Measurements from ENCODE around the gene ERRFI1. TPM values are rescaled to one million over a fixed set of nuclear protein-coding genes. Genes with fewer than 3 reads are reported as not detected.
A peak's percentile ranks its signal among the peaks of the same experiment; 100 is the strongest.
"Not testable (repeated sequence)": the region's sequence is repeated elsewhere in the genome, so short reads cannot be mapped to it uniquely, and the experiment has no call there.

The ERRFI1 gene
- total RNA-seq, 2 donors from 2014 or later, result 33.0 to 34.5 TPM

GRCh38 chr1:7967196-7967595, 58.9 kb downstream of the ERRFI1 start:
- no peak for DNase-seq (ENCODE audit: low spot score)
- Histone ChIP-seq H3K4me1 (peaks cover 0 to 33% of the 10 kb centered on the region in 2 donors), H3K4me3 (no peak overlapping the region), H3K9me3 (no peaks in the 10 kb centered on the region), H3K27ac (no peak overlapping the region), H3K36me3 (peaks cover 74% of the 10 kb centered on the region), H3K27me3 (no peaks in the 10 kb centered on the region)
- TF ChIP-seq, protein P1, sequence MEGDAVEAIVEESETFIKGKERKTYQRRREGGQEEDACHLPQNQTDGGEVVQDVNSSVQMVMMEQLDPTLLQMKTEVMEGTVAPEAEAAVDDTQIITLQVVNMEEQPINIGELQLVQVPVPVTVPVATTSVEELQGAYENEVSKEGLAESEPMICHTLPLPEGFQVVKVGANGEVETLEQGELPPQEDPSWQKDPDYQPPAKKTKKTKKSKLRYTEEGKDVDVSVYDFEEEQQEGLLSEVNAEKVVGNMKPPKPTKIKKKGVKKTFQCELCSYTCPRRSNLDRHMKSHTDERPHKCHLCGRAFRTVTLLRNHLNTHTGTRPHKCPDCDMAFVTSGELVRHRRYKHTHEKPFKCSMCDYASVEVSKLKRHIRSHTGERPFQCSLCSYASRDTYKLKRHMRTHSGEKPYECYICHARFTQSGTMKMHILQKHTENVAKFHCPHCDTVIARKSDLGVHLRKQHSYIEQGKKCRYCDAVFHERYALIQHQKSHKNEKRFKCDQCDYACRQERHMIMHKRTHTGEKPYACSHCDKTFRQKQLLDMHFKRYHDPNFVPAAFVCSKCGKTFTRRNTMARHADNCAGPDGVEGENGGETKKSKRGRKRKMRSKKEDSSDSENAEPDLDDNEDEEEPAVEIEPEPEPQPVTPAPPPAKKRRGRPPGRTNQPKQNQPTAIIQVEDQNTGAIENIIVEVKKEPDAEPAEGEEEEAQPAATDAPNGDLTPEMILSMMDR (IDR thresholded peaks at IDR 0.05), result no peak

DNA sequence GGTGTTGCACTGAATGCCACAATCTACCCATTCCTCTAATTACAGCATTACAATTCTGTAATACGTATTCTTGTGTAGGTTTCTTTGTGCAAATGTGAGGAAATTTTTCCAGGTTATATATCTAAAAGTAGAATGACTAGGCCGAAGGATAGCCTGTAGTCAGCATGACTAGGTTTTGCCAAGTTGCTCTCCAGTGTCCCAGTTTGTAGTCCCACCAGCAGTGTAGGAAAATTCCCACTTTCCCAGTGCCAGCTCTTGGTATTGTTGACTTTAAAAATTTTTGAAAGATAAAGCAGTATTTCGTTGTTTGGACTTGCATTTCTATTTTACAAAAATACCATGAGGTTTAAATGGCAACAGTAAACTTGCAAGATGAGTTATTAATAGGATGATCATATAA, 61.6 kb downstream of the ERRFI1 start:
- TF ChIP-seq, protein P1 (IDR thresholded peaks at IDR 0.05), result no peak
- no peak for DNase-seq (ENCODE audit: low spot score)
- H3K27ac ChIP-seq, result no peak overlapping the region
- H3K4me3 ChIP-seq, result no peak overlapping the region
- peaks cover 0 to 41% of the 10 kb centered on the region in 2 donors for H3K4me1 ChIP-seq
- peaks cover 49% of the 10 kb centered on the region for H3K36me3 ChIP-seq
- no peaks in the 10 kb centered on the region for H3K9me3 ChIP-seq
- H3K27me3 ChIP-seq, result no peaks in the 10 kb centered on the region

- not testable (repeated sequence) for H3K4me3 ChIP-seq; H3K9me3 ChIP-seq; H3K27ac ChIP-seq; H3K27me3 ChIP-seq; DNase-seq (ENCODE audit: low spot score)
- H3K4me1 ChIP-seq, result peaks cover 0 to 41% of the 10 kb centered on the region in 2 donors
- H3K36me3 ChIP-seq, result peaks cover 43% of the 10 kb centered on the region
Observed at GRCh38 chr1:7963841-7964240, 62.3 kb downstream of the ERRFI1 start.

GRCh38 chr1:7963378-7963730, 62.8 kb downstream of the ERRFI1 start:
- DNase-seq (ENCODE audit: low spot score); H3K27ac ChIP-seq; H3K9me3 ChIP-seq; H3K4me3 ChIP-seq; H3K27me3 ChIP-seq: not testable (repeated sequence)
- Histone ChIP-seq H3K36me3 (peaks cover 38% of the 10 kb centered on the region), H3K4me1 (peaks cover 0 to 41% of the 10 kb centered on the region in 2 donors)

DNA sequence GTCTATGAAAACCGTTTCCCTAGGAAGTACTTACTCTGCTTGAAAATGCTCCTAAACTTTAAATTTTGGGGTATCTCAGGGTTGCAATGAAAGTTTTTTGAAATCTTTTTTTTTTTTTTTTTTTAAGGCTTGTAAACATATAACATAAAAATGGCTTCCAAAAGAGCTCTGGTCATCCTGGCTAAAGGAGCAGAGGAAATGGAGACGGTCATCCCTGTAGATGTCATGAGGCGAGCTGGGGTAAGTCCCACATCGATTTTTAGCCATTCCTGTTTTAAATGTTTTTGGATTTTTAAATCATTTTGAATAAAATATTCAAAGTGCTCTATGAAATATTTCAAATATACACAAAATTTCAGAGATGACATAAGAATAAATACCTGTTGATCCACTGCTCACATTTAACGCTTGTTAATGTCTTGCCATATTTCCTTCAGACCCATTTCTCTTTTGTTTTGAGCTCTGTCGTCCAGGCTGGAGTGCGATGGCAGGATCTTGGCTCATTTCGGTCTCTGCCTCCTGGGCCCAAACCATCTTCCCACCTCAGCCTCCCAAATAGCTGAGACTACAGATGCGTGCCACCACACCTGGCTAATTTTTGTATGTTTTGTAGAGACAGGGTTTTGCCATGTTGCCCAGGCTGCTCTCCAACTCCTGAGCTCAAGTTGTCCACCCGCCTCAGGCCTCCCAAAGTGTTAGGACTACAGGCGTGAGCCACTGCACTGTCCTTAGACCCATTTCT, 63.3 kb downstream of the ERRFI1 start:
- no peak for DNase-seq (ENCODE audit: low spot score)
- H3K36me3 ChIP-seq, result peaks cover 37% of the 10 kb centered on the region
- no peaks in the 10 kb centered on the region for H3K9me3 ChIP-seq
- H3K27ac ChIP-seq, result no peak overlapping the region
- TF ChIP-seq, protein P1 (IDR thresholded peaks at IDR 0.05), result no peak
- no peaks in the 10 kb centered on the region for H3K27me3 ChIP-seq
- H3K4me3 ChIP-seq, result no peak overlapping the region
- H3K4me1 ChIP-seq, result peaks cover 0 to 41% of the 10 kb centered on the region in 2 donors

- peak overlapping the region; percentile 94 to 96 for H3K27ac ChIP-seq
- no peaks in the 10 kb centered on the region for H3K27me3 ChIP-seq
- no peak for DNase-seq (ENCODE audit: low spot score)
- peak overlapping the region; percentile 75 to 87 for H3K4me3 ChIP-seq
- no peaks in the 10 kb centered on the region for H3K9me3 ChIP-seq
- TF ChIP-seq, protein P1 (IDR thresholded peaks at IDR 0.05), result no peak
- H3K4me1 ChIP-seq, result peaks cover 0 to 34% of the 10 kb centered on the region in 2 donors
- H3K36me3 ChIP-seq, result peaks cover 37% of the 10 kb centered on the region
Observed at GRCh38 chr1:7962014-7962335, 64.1 kb downstream of the ERRFI1 start.

Other genes with a start within 250 kb of the ERRFI1 start
- gene PER3, start 242.0 kb downstream of the ERRFI1 start, total RNA-seq, result 10 to 100 TPM; 11.7 to 17.8 TPM
- gene UTS2, start 173.2 kb downstream of the ERRFI1 start, total RNA-seq, result not detected
- gene TNFRSF9, start 85.5 kb downstream of the ERRFI1 start, total RNA-seq, result not detected
- gene PARK7, start 64.6 kb downstream of the ERRFI1 start, total RNA-seq, result 100 to 1,000 TPM; 206 to 266 TPM